Measurements from ENCODE around the gene CENPO.

The CENPO gene

GRCh38 chr2:24870440-24870839 is 77.2 kb downstream of the CENPO start:
- DNase-seq = no peak

DNA sequence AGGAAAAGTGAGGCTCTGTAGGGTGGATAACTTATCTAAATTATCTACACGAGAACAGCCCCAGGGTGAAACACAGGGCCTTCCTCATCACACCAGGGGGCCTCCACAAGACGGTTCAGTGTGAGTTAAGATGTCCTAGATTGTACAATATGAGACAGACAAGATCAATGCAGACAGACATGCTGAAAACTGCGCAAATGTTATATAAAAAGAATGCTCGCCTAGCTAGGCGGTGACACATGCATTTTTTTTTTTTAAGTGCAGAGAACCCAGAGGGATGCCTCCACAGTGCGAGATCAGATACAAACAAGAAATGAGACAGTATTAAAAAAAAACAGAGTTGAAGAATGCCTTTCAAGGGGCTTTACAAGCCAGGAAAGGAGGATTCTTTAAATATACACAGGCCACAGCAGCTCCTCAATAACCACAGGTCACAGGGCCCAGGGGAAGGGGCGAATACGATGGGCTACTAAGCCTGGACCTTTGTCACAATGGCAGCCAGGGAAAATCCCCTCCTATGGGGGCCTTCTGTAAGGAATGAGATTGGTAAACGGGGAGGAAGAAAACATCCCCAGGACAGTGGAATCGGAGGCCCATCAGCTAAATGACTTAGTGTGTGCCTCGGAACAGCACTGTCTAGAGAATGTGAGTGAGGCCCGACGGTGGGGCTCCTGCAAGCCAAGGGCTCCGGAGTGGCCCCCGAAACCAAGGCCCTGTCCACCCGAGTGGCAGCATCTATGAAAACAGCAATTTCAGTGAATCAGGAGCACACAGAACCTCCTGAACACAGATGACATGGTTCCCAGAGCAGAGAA is 77.9 kb downstream of the CENPO start:
- no peak for DNase-seq

DNA sequence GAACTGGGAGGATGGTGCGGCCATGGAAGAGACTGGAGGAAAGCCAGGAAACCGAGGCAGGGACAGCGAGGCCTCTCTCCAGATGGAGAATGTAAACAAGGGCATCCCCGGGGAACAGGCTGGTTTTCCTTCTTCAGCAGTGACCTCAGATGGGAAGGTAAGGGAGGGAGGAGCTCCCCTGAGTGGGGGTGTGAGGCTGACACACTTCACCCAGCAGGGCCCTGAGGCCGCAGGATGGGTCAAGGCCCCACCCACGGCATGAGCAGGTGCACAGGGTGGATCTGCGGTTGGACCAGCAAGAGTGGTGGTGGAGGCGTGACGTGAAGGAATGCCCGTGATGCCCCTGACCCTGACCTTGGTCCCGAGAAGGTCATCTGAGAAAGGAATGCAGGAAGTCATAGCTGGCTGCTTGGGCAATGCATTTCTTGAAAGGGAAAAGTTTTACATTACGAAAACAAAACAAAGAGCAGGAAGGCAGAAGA is 78.7 kb downstream of the CENPO start:
- no peak for DNase-seq

Measured in GDM1 (cell line).